Fibroblast of lung (primary cell): Measurements from ENCODE around the gene CPE.

ENCODE experiments used
- CTCF ChIP-seq, 2 donors: IDR thresholded peaks in 1 of 2; conservative IDR thresholded peaks in 1 of 2; 1 replicate in 1 of 2; 2 replicates in 1 of 2; pipeline ENCODE4 v1.5.1; 2011 to 2012; ENCODE audit warnings: low read length in 2 of 2, control low read depth in 1 of 2, inconsistent platforms in 1 of 2, low read depth in 1 of 2, mild to moderate bottlenecking in 1 of 2
- EZH2 ChIP-seq: IDR thresholded peaks from 2 replicates; pipeline ENCODE4 v1.5.1; 2012; ENCODE audit warnings: low read length, control low read depth, mild to moderate bottlenecking; ENCODE audit errors: missing control alignments

GRCh38 chr4:165404080-165404479 is 25.3 kb downstream of the CPE start:
- TF ChIP-seq EZH2 (no peak), CTCF (conservative IDR thresholded peaks at IDR 0.05 in 1 of 2, IDR thresholded peaks at IDR 0.05 in 1 of 2; ENCODE audit: low read depth in 1 of 2, low read length in 2 of 2) (no peak)
